ENCODE data around the gene C10orf90. TPM values are rescaled to one million over a fixed set of nuclear protein-coding genes. Genes with fewer than 3 reads are reported as not detected.

The C10orf90 gene
- total and polyA plus RNA-seq, 2 of the 8 experiments (the other 6 are each of a cell fraction or from before 2014, with no cell fraction given) = 0.21 TPM; not detected in 1

DNA sequence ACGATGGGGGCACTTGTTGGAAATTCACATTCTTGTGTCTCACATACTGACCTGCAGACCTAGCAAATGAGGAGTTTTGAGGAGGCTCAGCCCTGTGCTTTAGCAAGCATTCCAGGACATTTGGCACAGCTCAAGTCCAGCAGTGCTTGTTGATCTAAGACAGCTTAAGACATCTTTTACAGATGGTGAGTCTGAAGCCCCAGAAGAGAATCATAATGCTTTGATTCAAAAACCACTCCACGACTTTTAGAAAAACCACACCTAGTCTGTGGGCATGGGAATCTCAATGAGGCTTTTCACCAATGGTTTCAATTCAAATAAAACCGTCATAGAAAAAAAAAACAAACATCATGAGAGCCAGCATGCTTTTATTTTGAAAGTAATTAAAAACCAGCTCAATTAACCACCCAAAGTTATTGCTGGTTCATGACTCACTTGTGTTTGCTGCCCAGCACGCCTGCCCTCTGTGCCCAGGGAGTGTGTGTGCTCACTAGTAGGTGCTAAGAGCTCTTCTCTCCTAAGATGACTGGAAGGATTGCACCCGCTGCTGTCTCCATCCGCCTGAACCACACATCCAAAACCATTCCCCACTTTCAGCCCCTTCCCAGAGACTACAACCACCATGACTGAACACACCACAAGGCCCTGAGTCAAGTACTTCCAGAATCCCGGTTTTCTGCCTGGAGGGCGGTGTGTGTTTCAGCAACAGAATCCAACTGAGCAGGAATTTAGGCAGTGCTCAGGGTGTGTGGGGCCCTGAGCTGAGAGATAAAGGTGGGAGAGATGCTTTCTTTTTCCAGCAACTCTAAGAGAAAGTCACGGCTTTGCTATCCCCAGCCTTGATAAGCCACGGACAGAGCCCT, 152.0 kb downstream of the C10orf90 start:
- Histone ChIP-seq H4K20me1 (replicated peaks in 1 of 2; ENCODE audit: control insufficient read depth in 1 of 2, insufficient read depth in 2 of 2, low read length in 2 of 2) (no peaks in the 10 kb centered on the region), H3K9me3 (ENCODE audit: insufficient read depth in 2 of 2, low read depth in 1 of 2, low read length in 1 of 2) (no peaks in the 10 kb centered on the region), H2AK5ac (ENCODE audit: low read depth, low read length) (no peak overlapping the region), H4K91ac (replicated peaks; ENCODE audit: insufficient read length, low read length) (no peak overlapping the region), H3K79me2 (ENCODE audit: control insufficient read depth in 1 of 2, insufficient read depth in 2 of 2, low read length in 2 of 2) (no peaks in the 10 kb centered on the region), H3K23ac (ENCODE audit: insufficient read length) (no peak overlapping the region), H2BK20ac (ENCODE audit: low read length) (no peak overlapping the region), H2BK120ac (replicated peaks; ENCODE audit: low read depth, low read length) (no peak overlapping the region), H2AFZ (ENCODE audit: low read length) (no peak overlapping the region), H3K14ac (ENCODE audit: insufficient read length) (no peak overlapping the region), H3K23me2 (ENCODE audit: low read depth, low read length) (no peaks in the 10 kb centered on the region; the same call in 1 of the 2 replicates), H4K5ac (ENCODE audit: insufficient read length, low read depth, low read length) (no peak overlapping the region), H2BK12ac (ENCODE audit: low read depth, low read length) (no peak overlapping the region), H3K27me3 (replicated peaks in 1 of 4; ENCODE audit: control insufficient read depth in 3 of 4, extremely low read depth in 1 of 4, insufficient read depth in 3 of 4, low read length in 3 of 4) (no peaks in the 10 kb centered on the region), H3K4me3 (ENCODE audit: extremely low read depth in 1 of 4, insufficient read depth in 2 of 4, low read depth in 3 of 4, low read length in 4 of 4) (no peak overlapping the region), H3K79me1 (ENCODE audit: low read depth, low read length) (no peaks in the 10 kb centered on the region), H3K56ac (replicated peaks; ENCODE audit: insufficient read length, low read depth, low read length) (no peak overlapping the region), H3K4me1 (replicated peaks in 1 of 4; ENCODE audit: control insufficient read depth in 3 of 4, insufficient read depth in 4 of 4, low read length in 3 of 4) (no peaks in the 10 kb centered on the region), H3K4ac (replicated peaks; ENCODE audit: insufficient read length, low read depth, low read length) (no peak overlapping the region), H3K36me3 (ENCODE audit: control insufficient read depth in 2 of 4, insufficient read depth in 4 of 4, low read length in 3 of 4) (no peaks in the 10 kb centered on the region), H4K8ac (ENCODE audit: extremely low read depth, insufficient read depth, low read length) (no peak overlapping the region), H2BK5ac (ENCODE audit: low read depth, low read length) (no peak overlapping the region), H3K27ac (ENCODE audit: low read depth, low read length) (no peak overlapping the region), H3K18ac (ENCODE audit: extremely low read depth, low read length) (no peak overlapping the region; the same call in 1 of the 2 replicates), H3K9ac (replicated peaks in 1 of 4; ENCODE audit: extremely low read depth in 1 of 4, low read depth in 3 of 4, low read length in 3 of 4) (no peak overlapping the region), H2BK15ac (ENCODE audit: low read length) (no peak overlapping the region), H3K4me2 (ENCODE audit: insufficient read depth in 1 of 2, low read depth in 2 of 2, low read length in 2 of 2) (no peak overlapping the region)
- DNase-seq (ENCODE audit: low read depth in 1 of 2, low spot score in 2 of 2) (no peak), FAIRE-seq (no peak)
- WGBS, 2 experiments (ENCODE audit: extremely low coverage in 1 of 2, insufficient coverage in 1 of 2, insufficient read length in 1 of 2, insufficient replicate concordance in 2 of 2, low coverage in 1 of 2, low lambda C conversion rate in 2 of 2, missing lambda C conversion rate in 1 of 2) = 87% methylated on average over 10 of the region's 10 CpGs; no CpG with 5 or more reads in 1 of the 2 experiments
- ChIA-PET CTCF (ENCODE audit: partially characterized antibody) (interaction anchor here (0.7 to 1.5 kb wide), 5 partner anchors 7 to 355 kb away, joined by 3 to 4 read pairs (median 3); no protein-coding TSS in a partner anchor), POLR2A (ENCODE audit: partially characterized antibody) (no interaction called here)
- no peak for TF ChIP-seq SP1 (IDR thresholded peaks at IDR 0.05; ENCODE audit: low read depth, low read length)
- TF ChIP-seq GABPA (IDR thresholded peaks at IDR 0.05; ENCODE audit: borderline replicate concordance, insufficient read depth, low read length) = no peak
- TF ChIP-seq NRF1 (IDR thresholded peaks at IDR 0.05; ENCODE audit: low read depth, low read length) = no peak
- no peak for TF ChIP-seq HDAC2 (IDR thresholded peaks at IDR 0.05; ENCODE audit: borderline replicate concordance in 1 of 2, low read depth in 2 of 2, low read length in 2 of 2)
- TF ChIP-seq JUN (IDR thresholded peaks at IDR 0.05; ENCODE audit: low read depth, low read length) = no peak
- no peak for TF ChIP-seq RBBP5 (IDR thresholded peaks at IDR 0.05; ENCODE audit: borderline replicate concordance, low read depth, low read length)

Data from H1 (cell line).